GM10266 (cell line): ENCODE measurements around the gene PATE4.

Experiments
- DNase-seq: peaks from one replicate; pipeline ENCODE4 v3.0.0; 2012; ENCODE audit errors: extremely low spot score
- TF ChIP-seq, protein P1 (sequence below): IDR thresholded peaks from 2 replicates; pipeline ENCODE4 v1.5.1; 2012; ENCODE audit warnings: mild to moderate bottlenecking, low read depth; ENCODE audit not compliant: control insufficient read depth, insufficient read depth; ENCODE audit errors: missing control alignments

PATE4 gene

DNA sequence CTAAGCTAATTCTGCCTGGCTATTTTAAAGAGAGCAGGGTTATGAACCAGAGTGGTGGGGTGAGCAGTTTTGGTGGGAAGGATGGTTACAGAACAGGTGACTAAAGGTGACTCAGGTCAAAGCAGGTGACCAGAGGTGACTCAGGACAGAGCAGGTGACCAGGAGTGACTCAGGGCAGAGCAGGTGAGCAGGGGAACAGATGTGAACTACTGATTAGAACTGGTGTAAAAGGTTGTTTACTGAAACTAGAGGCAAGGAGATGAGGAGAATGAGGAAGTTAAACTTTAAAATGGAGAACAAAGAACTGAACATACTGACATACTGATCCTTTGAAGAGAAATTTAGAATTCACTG, 39.0 kb downstream of the PATE4 start:
- DNase-seq: no peak
- TF ChIP-seq, protein P1, sequence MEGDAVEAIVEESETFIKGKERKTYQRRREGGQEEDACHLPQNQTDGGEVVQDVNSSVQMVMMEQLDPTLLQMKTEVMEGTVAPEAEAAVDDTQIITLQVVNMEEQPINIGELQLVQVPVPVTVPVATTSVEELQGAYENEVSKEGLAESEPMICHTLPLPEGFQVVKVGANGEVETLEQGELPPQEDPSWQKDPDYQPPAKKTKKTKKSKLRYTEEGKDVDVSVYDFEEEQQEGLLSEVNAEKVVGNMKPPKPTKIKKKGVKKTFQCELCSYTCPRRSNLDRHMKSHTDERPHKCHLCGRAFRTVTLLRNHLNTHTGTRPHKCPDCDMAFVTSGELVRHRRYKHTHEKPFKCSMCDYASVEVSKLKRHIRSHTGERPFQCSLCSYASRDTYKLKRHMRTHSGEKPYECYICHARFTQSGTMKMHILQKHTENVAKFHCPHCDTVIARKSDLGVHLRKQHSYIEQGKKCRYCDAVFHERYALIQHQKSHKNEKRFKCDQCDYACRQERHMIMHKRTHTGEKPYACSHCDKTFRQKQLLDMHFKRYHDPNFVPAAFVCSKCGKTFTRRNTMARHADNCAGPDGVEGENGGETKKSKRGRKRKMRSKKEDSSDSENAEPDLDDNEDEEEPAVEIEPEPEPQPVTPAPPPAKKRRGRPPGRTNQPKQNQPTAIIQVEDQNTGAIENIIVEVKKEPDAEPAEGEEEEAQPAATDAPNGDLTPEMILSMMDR: no peak

DNA sequence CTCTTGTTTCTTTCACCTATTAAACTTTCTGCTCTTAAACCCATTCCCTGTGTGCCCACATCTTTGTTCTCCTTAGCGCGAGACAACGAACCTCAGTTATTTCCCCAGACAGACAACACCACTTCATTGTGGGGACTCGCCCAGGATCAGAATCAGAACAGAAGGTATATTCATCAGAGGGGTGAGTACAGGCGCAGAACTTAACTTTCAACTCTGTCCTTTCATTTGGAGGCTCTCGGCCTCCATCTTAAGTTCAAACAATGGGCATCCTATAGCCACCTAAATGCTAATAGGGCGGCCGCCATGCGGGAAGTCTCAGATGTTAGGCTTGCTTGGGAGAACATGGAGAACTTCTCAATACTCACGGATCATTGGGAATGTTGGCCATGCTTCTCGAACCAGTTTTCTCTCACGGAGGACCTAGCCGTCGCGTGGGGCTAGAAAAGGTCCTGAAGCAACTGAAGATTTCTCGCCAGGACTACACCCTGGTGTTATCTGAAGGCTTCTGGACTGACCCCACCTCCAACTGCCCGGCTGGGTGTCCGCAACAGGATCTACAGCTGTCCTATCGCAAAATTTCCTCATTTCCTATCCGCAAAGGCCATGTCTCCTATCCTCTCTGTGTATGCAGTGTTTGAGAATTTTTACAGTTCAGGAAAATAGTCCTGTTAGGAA, 40.9 kb downstream of the PATE4 start:
- DNase-seq: no peak
- TF ChIP-seq, protein P1: no peak

DNA sequence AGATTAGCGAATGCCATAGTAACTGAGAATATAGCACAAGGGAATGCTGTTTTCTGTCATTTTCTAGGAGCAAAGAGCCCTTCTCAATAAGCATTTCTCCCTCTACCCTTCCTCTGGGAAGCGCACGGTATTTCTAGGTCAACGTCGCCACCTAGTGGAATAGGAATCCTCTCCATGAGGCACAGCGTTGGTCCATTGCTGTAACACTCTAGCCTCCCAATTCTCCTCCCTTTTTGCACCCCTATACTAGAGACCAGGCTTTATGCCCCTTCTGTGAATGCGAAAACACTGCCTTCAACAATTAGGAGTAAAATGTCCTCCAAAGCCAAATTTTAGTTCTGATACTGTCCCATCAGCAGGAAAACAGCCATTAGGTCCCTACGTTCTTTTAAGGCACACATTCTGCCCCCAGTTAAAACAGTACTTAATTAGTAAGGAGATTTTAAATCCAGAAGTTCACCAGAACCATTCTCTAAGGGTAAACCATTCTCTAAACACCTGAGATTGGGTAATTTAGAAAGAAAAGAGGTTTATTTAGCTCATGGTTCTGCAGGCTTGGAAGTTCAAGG, 41.5 kb downstream of the PATE4 start:
- peak; percentile 54 for DNase-seq
- TF ChIP-seq, protein P1: peak; percentile 89

DNA sequence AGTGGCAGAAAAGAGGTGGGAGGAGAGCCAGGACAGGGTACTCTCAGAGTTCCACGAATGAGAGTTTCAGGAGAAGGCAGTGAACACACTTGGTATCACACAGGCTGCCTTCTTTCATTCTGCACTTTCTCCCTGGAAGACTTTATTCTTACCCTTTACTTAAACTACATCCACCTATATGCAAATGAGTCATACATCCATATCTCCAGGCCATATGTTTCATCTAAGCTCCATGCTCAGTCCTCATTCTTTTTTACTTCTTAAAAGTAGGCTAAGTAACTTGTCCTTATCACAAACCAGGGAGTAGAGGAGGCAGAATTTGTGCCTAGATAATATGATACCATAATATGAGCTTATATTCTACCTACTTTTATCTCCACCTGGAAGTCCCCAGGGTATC, 48.2 kb downstream of the PATE4 start:
- TF ChIP-seq, protein P1: no peak
- DNase-seq: no peak

DNA sequence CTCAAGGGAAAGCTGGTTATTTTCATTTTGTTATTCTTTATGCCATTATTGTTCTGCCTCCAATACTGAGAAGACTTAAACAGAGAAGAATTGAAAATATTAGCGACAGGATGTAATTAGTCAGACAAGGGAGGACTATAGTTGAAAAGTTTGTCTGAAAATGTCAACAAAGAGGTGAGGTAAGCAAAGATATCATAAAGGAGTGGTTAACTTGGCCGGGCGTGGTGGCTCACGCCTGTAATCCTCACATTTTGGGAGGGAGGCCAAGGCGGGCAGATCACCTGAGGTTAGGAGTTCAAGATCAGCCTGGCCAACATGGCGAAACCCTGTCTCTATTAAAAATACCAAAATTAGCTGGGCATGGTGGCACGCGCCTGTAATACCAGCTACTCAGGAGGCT, 50.3 kb downstream of the PATE4 start:
- TF ChIP-seq, protein P1: no peak
- no peak for DNase-seq

DNA sequence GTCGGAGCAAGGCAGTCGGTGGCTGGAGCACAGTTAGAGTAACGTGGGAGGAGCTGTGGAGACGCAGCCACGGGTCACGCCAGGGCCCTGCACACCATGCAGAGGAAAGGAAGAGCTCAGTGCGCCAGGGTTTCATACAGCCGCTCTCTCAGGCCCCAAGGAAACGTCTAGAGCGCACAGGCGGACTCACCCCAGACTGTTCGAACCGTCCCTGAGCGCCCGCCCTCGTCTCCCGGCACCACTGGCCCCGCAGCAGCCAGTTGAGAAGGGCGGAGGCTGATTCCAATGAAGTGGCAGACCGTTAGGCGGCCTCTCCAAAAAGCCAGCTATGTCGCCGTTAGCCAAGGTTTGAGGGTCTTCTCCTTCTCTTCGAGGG, 53.9 kb downstream of the PATE4 start:
- TF ChIP-seq, protein P1: no peak
- DNase-seq: peak; percentile 15

DNA sequence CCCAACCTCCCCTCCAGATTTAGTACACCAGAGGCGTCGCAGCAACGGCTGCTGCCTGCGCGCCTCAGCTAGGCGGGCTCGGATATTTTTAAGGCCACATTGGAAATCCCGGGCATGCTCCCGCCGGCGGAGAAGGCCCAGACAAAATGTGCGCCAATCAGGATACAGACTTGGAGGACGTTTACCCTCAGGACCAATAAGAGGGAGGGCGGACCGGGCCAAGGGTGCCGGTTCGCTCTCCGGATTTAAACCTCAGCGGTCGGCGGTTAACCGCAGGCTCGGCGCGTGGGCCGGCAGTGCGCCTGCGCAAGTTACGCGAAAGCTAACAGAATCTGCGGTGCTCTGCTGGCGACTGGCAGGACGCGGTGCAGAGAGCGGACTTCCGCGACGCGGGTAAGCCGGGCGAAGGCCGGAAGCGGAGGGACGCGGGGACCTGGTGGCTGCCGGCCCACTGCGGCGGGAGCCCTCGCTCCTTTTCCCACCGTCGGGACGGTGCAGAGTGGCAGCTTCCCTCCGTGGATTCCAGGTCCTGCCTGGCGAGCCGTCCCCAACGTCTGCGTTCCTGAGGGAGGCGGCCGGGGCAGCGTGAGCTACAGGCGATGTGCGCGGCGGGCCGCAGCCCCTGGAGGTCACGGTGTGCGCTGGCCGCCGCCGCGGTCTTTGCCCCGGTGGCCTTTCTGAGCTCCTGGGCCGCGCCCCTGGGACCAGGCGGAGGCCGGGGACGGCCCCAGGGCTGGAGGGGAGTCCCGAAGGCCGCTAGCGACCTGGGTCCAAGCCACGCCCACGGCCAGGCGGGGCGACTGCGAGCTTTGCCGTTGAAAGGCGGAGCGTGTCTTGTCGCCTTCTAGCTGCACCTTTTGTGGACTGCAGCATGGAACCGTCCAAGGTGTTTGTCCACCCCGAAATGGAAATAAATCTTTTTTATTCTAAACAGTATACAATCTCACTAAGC, 54.5 kb downstream of the PATE4 start, which contains the start of gene HYLS1:
Gene HYLS1 (plus strand): TSS at position 296 of the 952 bp plus-strand sequence. CDS start 11,701 bp downstream, outside the sequence.
- TF ChIP-seq, protein P1: peak; percentile 34
- peak; percentile 91 for DNase-seq
